ENCODE results near the gene ATOH8. TPM values are rescaled to one million over a fixed set of nuclear protein-coding genes. Genes with fewer than 3 reads are reported as not detected.
A peak's percentile ranks its signal among the peaks of the same experiment; 100 is the strongest.

ATOH8 gene
- total and polyA plus RNA-seq, 9 donors, result 9.4 to 37.7 (median 29.6) TPM

- no peaks in the 10 kb centered on the region for H3K27me3 ChIP-seq
- intact Hi-C loops (cut with DNase I), result no loop called here
- H3K36me3 ChIP-seq, result no peaks in the 10 kb centered on the region
- WGBS, 3 donors, result 89 to 92% (median 92%) methylated on average over 3 of the region's 3 CpGs
- H3K9me3 ChIP-seq, result no peaks in the 10 kb centered on the region
- peaks cover 44% of the 10 kb centered on the region for H3K4me1 ChIP-seq (ENCODE audit: insufficient read depth)
- H3K27ac ChIP-seq, result peak overlapping the region; percentile 27 to 69
- no peak overlapping the region for H3K4me3 ChIP-seq
- no peak for DNase-seq
- TF ChIP-seq CTCF (IDR thresholded peaks at IDR 0.05) (no peak), EP300 (IDR thresholded peaks at IDR 0.05) (no peak), POLR2A (IDR thresholded peaks at IDR 0.05) (no peak)
Observed at GRCh38 chr2:85794038-85794441, 40.2 kb downstream of the ATOH8 start.

GRCh38 chr2:85794491-85795121, 40.8 kb downstream of the ATOH8 start:
- Histone ChIP-seq H3K4me3 (no peak overlapping the region), H3K27me3 (no peaks in the 10 kb centered on the region), H3K36me3 (no peaks in the 10 kb centered on the region), H3K27ac (peak overlapping the region; percentile 27 to 69), H3K9me3 (no peaks in the 10 kb centered on the region), H3K4me1 (ENCODE audit: insufficient read depth) (peaks cover 44% of the 10 kb centered on the region)
- 41 to 66% (median 42%) methylated on average over 14 of the region's 14 CpGs for WGBS, 3 donors
- DNase-seq, result peak; percentile 48 to 79 (median 53)
- intact Hi-C loops (cut with DNase I), result loop anchor here in 3 of 4 donors (5.0 kb wide), 3 partner anchors 42 to 62 kb away; partner anchors contain the start of gene ATOH8 (in 1 of the 3)
- TF ChIP-seq POLR2A (IDR thresholded peaks at IDR 0.05), result no peak
- TF ChIP-seq CTCF (IDR thresholded peaks at IDR 0.05), result no peak
- TF ChIP-seq EP300 (IDR thresholded peaks at IDR 0.05), result no peak

GRCh38 chr2:85795331-85796045, 41.7 kb downstream of the ATOH8 start:
- Histone ChIP-seq H3K27me3 (no peaks in the 10 kb centered on the region), H3K4me1 (ENCODE audit: insufficient read depth) (peaks cover 44% of the 10 kb centered on the region), H3K9me3 (no peaks in the 10 kb centered on the region), H3K27ac (peak overlapping the region; percentile 55 to 69), H3K4me3 (no peak overlapping the region), H3K36me3 (no peaks in the 10 kb centered on the region)
- intact Hi-C loops (cut with DNase I), result loop anchor here in 3 of 4 donors (5.0 kb wide), 3 partner anchors 43 to 63 kb away; partner anchors contain the start of gene ATOH8 (in 1 of the 3)
- 41 to 62% (median 41%) methylated on average over 20 of the region's 20 CpGs for WGBS, 3 donors
- TF ChIP-seq CTCF (IDR thresholded peaks at IDR 0.05) (no peak), EP300 (IDR thresholded peaks at IDR 0.05) (no peak), POLR2A (IDR thresholded peaks at IDR 0.05) (no peak)
- DNase-seq, result peak in 2 of 5 donors; percentile 40 to 47

GRCh38 chr2:85796046-85796340, 42.2 kb downstream of the ATOH8 start:
- Histone ChIP-seq H3K36me3 (no peaks in the 10 kb centered on the region), H3K27ac (peak overlapping the region; percentile 55 to 69), H3K4me1 (ENCODE audit: insufficient read depth) (peaks cover 44% of the 10 kb centered on the region), H3K27me3 (no peaks in the 10 kb centered on the region), H3K4me3 (no peak overlapping the region), H3K9me3 (no peaks in the 10 kb centered on the region)
- TF ChIP-seq EP300 (IDR thresholded peaks at IDR 0.05) (no peak), POLR2A (IDR thresholded peaks at IDR 0.05) (no peak)
- WGBS, 3 donors, result 82 to 84% (median 82%) methylated on average over 6 of the region's 6 CpGs
- DNase-seq, result peak in 1 of 5 donors; percentile 34
- intact Hi-C loops (cut with DNase I), result loop anchor here in 3 of 4 donors (5.0 kb wide), 3 partner anchors 44 to 64 kb away; partner anchors contain the start of gene ATOH8 (in 1 of the 3)
